GM12878 (cell line): ENCODE data around the gene CDH16. TPM values are rescaled to one million over a fixed set of nuclear protein-coding genes. Genes with fewer than 3 reads are reported as not detected.

Experiments used
- ATAC-seq: fragments of 200-7000 bp; cut with Tn5 transposase; 3 replicates; pipeline ENCODE4 v1.9.1; 2020; ENCODE audit warnings: mild to moderate bottlenecking, moderate library complexity
- BruUV-seq: library from RNA; stranded (reverse); fragments of 400-500 nt; replicated peaks from 2 replicates; lab custom pipeline; 2021; lab: Mats Ljungman, UMichigan
- CTCF ChIA-PET: fragments of 300-600 bp; sonication (Branson Sonifier 250); formaldehyde crosslinking; extraction: SDS; loops from one replicate; lab custom pipeline; 2021; ENCODE audit warnings: inconsistent platforms; lab: Yijun Ruan, JAX
- POLR2A ChIA-PET: fragments of 350-600 bp; formaldehyde crosslinking; extraction: SDS; loops from one replicate; lab custom pipeline; 2021; ENCODE audit warnings: inconsistent platforms; lab: Charles Lee
- RAD21 ChIA-PET: fragments of 300-600 bp; sonication (Branson Sonifier 250); formaldehyde crosslinking; loops from one replicate; lab custom pipeline; 2023; ENCODE audit warnings: antibody characterized with exemption; ENCODE audit not compliant: unreplicated experiment; lab: Charles Lee
- SMC1A ChIA-PET: fragments of 300-600 bp; sonication (Branson Sonifier 250); formaldehyde crosslinking; loops from one replicate; lab custom pipeline; 2023; ENCODE audit not compliant: unreplicated experiment, uncharacterized antibody; lab: Charles Lee
- DNase-seq: peaks from one replicate; pipeline ENCODE4 v3.0.0-alpha.2; 2011; ENCODE audit warnings: low read depth, low spot score
- FAIRE-seq: peaks from 3 replicates; lab custom pipeline; 2011; peaks lifted over from hg19 to GRCh38; lab: Jason Lieb, UNC
- H2AFZ ChIP-seq: 2 replicates; pipeline ENCODE4 v1.6.0; 2011; ENCODE audit warnings: low read depth, low read length, control low read depth; ENCODE audit not compliant: control insufficient read depth
- H3K27ac ChIP-seq: 2 replicates; pipeline ENCODE4 v1.5.1; 2011; ENCODE audit warnings: control low read depth; ENCODE audit not compliant: control insufficient read depth, insufficient read depth
- H3K27me3 ChIP-seq, 2 experiments: replicated peaks in 1 of 2; 2 replicates each; pipeline versions ENCODE4 v1.6.0 to v1.6.1; 2011; ENCODE audit warnings: low read length in 1 of 2; ENCODE audit not compliant: control insufficient read depth in 2 of 2, insufficient read depth in 2 of 2
- H3K36me3 ChIP-seq, 2 experiments: 2 replicates each; pipeline ENCODE4 v1.5.1; 2011; ENCODE audit warnings: low read length in 1 of 2; ENCODE audit not compliant: control insufficient read depth in 2 of 2, insufficient read depth in 2 of 2
- H3K4me1 ChIP-seq: 2 replicates; pipeline ENCODE4 v1.6.1; 2011; ENCODE audit warnings: mild to moderate bottlenecking, low read length, moderate library complexity, mixed read lengths; ENCODE audit not compliant: control insufficient read depth, insufficient read depth
- H3K4me2 ChIP-seq: 2 replicates; pipeline ENCODE4 v1.6.0; 2011; ENCODE audit warnings: control low read depth; ENCODE audit not compliant: control insufficient read depth, insufficient read depth
- H3K4me3 ChIP-seq: fragments of 200-600 bp; sonication (generic); 2 replicates; pipeline ENCODE4 v1.5.1; 2016
- H3K79me2 ChIP-seq: 2 replicates; pipeline ENCODE4 v1.6.0; 2011; ENCODE audit warnings: low read length; ENCODE audit not compliant: control insufficient read depth, insufficient read depth
- H3K9ac ChIP-seq: 2 replicates; pipeline ENCODE4 v1.8.0; 2011; ENCODE audit warnings: low read length, control low read depth, mixed read lengths; ENCODE audit not compliant: control insufficient read depth, insufficient read depth
- H3K9me3 ChIP-seq: replicated peaks from 3 replicates; pipeline ENCODE4 v1.5.1; 2011; ENCODE audit warnings: mild to moderate bottlenecking, low read length; ENCODE audit not compliant: control insufficient read depth, insufficient read depth
- H4K20me1 ChIP-seq: 2 replicates; pipeline ENCODE4 v1.6.0; 2011; ENCODE audit not compliant: control insufficient read depth, insufficient read depth
- CBX3 ChIP-seq: fragments of 200-600 bp; sonication (generic); IDR thresholded peaks from 2 replicates; pipeline ENCODE4 v1.6.1; 2016; ENCODE audit warnings: low read depth, borderline replicate concordance
- CREM ChIP-seq: IDR thresholded peaks from 2 replicates; pipeline ENCODE4 v1.6.1; 2014; ENCODE audit warnings: antibody characterized with exemption, low read depth
- ETV6 ChIP-seq, 2 experiments: fragments of 450-650 bp in 1 of 2; IDR thresholded peaks in 1 of 2; conservative IDR thresholded peaks in 1 of 2; 2 replicates each; pipeline ENCODE4 v1.6.1; 2014; ENCODE audit warnings: antibody characterized with exemption in 1 of 2, borderline replicate concordance in 1 of 2, low read depth in 1 of 2, mild to moderate bottlenecking in 1 of 2, moderate library complexity in 1 of 2
- FOXK2 ChIP-seq: fragments of 450-650 bp; IDR thresholded peaks from 2 replicates; pipeline ENCODE4 v1.6.1; 2017; ENCODE audit warnings: mild to moderate bottlenecking, moderate library complexity
- IRF4 ChIP-seq: IDR thresholded peaks from 2 replicates; pipeline ENCODE4 v1.6.1; 2011; ENCODE audit warnings: low read depth, low read length
- MEF2A ChIP-seq: IDR thresholded peaks from 2 replicates; pipeline ENCODE4 v1.6.1; 2011; ENCODE audit warnings: low read depth, mild to moderate bottlenecking, low read length, moderate library complexity; ENCODE audit not compliant: insufficient read depth
- MTA3 ChIP-seq: IDR thresholded peaks from 2 replicates; pipeline ENCODE4 v1.6.1; 2012; ENCODE audit warnings: low read length, inconsistent platforms, borderline replicate concordance
- PAX5 ChIP-seq: IDR thresholded peaks from 2 replicates; pipeline ENCODE4 v1.6.1; 2011; ENCODE audit warnings: low read depth, low read length, borderline replicate concordance
- RFX5 ChIP-seq: IDR thresholded peaks from 2 replicates; pipeline ENCODE4 v1.6.1; 2011; ENCODE audit warnings: low read depth, low read length, improper control_type of control experiment
- SMAD1 ChIP-seq: fragments of 450-650 bp; IDR thresholded peaks from 2 replicates; pipeline ENCODE4 v1.6.1; 2018; ENCODE audit warnings: mild to moderate bottlenecking, low read depth; ENCODE audit not compliant: partially characterized antibody
- SMARCA5 ChIP-seq: fragments of 450-650 bp; IDR thresholded peaks from 2 replicates; pipeline ENCODE4 v1.6.1; 2017; ENCODE audit warnings: mild to moderate bottlenecking
- SREBF1 ChIP-seq: IDR thresholded peaks from 2 replicates; pipeline ENCODE4 v1.6.1; 2012; ENCODE audit warnings: mild to moderate bottlenecking, low read length
- YY1 ChIP-seq: IDR thresholded peaks from 2 replicates; pipeline ENCODE4 v1.6.1; 2011; ENCODE audit warnings: low read depth, mild to moderate bottlenecking, low read length
- ZNF24 ChIP-seq: fragments of 450-650 bp; IDR thresholded peaks from 2 replicates; pipeline ENCODE4 v1.6.1; 2017; ENCODE audit warnings: antibody characterized with exemption, mild to moderate bottlenecking
- ZNF384 ChIP-seq: IDR thresholded peaks from 2 replicates; pipeline ENCODE4 v1.6.1; 2012; ENCODE audit warnings: low read depth, mild to moderate bottlenecking, low read length, improper control_type of control experiment, borderline replicate concordance
- WGBS: methylation state at CpG from one replicate; pipeline ENCODE4 v1.1.6; 2016; ENCODE audit warnings: low lambda C conversion rate; ENCODE audit not compliant: insufficient replicate concordance, insufficient coverage; ENCODE audit errors: missing lambda C conversion rate; 5-methylcytosine and 5-hydroxymethylcytosine counted together
- in situ Hi-C: fragments of 300-500 bp; cut with MboI; formaldehyde crosslinking; loops from 9 replicates; pipeline ENCODE4 v1.14.3; 2018; ENCODE audit warnings: mixed read lengths
- intact Hi-C: fragments of 100-400 bp; cut with micrococcal nuclease; formaldehyde crosslinking; loops from one replicate; pipeline ENCODE4 v1.14.2; 2022; ENCODE audit not compliant: unreplicated experiment
- polyA plus RNA-seq, 11 experiments: library from polyadenylated mRNA; depleted of rRNA in 4 of 11; unstranded in 6 of 11; stranded (reverse) in 5 of 11; fragments of >200 nt; fragmentation: Nextera tagmentation in 4 of 11; fragmentation: Illumina TruSeq in 1 of 11; extraction: Ambion mirVana in 4 of 11; extraction: Trizol in 1 of 11; gene quantifications; 1 replicate in 1 of 11; 2 replicates in 10 of 11; pipeline versions ENCODE4 v1.2.1 to v1.2.3, GENCODE V29; 2011 to 2016; ENCODE audit warnings: inconsistent platforms in 2 of 11, missing spikeins in 2 of 11, low read depth in 1 of 11
- total RNA-seq, 4 experiments: library from RNA; depleted of rRNA in 3 of 4; stranded (reverse); fragments of >200 nt in 3 of 4; fragmentation: Illumina TruSeq in 1 of 4; extraction: Trizol in 1 of 4; gene quantifications; 2 replicates each; pipeline versions ENCODE4 v1.2.1 to v1.2.3, GENCODE V29; 2013 to 2021
- TF ChIP-seq, protein P1 (sequence below): fragments of 150-350 bp; IDR thresholded peaks from 2 replicates; pipeline ENCODE4 v1.6.1; 2016; ENCODE audit warnings: low read depth, low read length

Gene CDH16
- total and polyA plus RNA-seq, 10 of the 15 experiments (the other 5 are each of a cell fraction or from before 2014, with no cell fraction given): 0.05 TPM; not detected in 9

DNA sequence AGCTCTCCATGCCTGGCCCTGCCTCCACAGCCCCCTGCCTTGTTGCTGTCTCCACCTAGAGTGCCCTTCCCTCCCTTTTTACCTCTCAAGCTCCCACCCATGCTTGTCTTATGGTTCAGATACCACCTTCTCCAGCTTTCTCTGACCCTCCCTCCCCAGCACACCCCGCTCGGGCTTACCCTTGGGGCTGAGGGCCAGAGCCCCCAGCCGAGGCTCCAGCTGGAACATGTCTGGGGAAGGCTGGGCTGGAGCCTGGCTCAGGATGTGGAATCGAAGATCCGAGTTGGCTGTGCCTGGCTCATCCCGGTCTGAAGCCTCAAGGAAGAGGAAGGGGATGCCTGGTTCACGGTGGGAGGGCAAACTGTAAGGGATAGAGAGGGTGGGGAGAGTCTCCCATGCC is 3.6 kb downstream of the CDH16 start:
- Histone ChIP-seq H3K9me3 (no peaks in the 10 kb centered on the region), H3K4me2 (no peak overlapping the region), H3K9ac (no peak overlapping the region), H3K27ac (no peak overlapping the region), H3K79me2 (no peaks in the 10 kb centered on the region), H3K36me3 (no peaks in the 10 kb centered on the region), H2AFZ (no peak overlapping the region), H3K4me3 (no peak overlapping the region), H3K27me3 (peaks cover 0 to 3% of the 10 kb centered on the region in 2 experiments; a peak in 1 of 4 replicates), H3K4me1 (no peaks in the 10 kb centered on the region), H4K20me1 (no peaks in the 10 kb centered on the region)
- no peak for DNase-seq
- ChIA-PET SMC1A (no interaction called here), CTCF (interaction anchor here (1.0 kb wide), 1 partner anchor 20 kb away, joined by 3 read pairs; no protein-coding TSS in a partner anchor), POLR2A (no interaction called here), RAD21 (no interaction called here)
- intact Hi-C loops (no loop called here), in situ Hi-C loops (no loop called here)
- no TSS peak for BruUV-seq
- WGBS: 20% methylated on average over 7 of the region's 7 CpGs
- TF ChIP-seq SREBF1 (no peak), CBX3 (no peak), FOXK2 (no peak), ZNF384 (no peak), SMAD1 (no peak), YY1 (no peak), IRF4 (no peak), ETV6 (conservative IDR thresholded peaks at IDR 0.05 in 1 of 2, IDR thresholded peaks at IDR 0.05 in 1 of 2; ENCODE audit: borderline replicate concordance in 1 of 2, low read depth in 1 of 2) (no peak), CREM (no peak), MEF2A (no peak), MTA3 (no peak), SMARCA5 (no peak), RFX5 (no peak), ZNF24 (no peak), PAX5 (no peak)
- TF ChIP-seq, protein P1, sequence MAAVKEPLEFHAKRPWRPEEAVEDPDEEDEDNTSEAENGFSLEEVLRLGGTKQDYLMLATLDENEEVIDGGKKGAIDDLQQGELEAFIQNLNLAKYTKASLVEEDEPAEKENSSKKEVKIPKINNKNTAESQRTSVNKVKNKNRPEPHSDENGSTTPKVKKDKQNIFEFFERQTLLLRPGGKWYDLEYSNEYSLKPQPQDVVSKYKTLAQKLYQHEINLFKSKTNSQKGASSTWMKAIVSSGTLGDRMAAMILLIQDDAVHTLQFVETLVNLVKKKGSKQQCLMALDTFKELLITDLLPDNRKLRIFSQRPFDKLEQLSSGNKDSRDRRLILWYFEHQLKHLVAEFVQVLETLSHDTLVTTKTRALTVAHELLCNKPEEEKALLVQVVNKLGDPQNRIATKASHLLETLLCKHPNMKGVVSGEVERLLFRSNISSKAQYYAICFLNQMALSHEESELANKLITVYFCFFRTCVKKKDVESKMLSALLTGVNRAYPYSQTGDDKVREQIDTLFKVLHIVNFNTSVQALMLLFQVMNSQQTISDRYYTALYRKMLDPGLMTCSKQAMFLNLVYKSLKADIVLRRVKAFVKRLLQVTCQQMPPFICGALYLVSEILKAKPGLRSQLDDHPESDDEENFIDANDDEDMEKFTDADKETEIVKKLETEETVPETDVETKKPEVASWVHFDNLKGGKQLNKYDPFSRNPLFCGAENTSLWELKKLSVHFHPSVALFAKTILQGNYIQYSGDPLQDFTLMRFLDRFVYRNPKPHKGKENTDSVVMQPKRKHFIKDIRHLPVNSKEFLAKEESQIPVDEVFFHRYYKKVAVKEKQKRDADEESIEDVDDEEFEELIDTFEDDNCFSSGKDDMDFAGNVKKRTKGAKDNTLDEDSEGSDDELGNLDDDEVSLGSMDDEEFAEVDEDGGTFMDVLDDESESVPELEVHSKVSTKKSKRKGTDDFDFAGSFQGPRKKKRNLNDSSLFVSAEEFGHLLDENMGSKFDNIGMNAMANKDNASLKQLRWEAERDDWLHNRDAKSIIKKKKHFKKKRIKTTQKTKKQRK: no peak
- no peak for FAIRE-seq
- no peak for ATAC-seq
